ENCODE data around the gene ATP1A4.
"Not testable (repeated sequence)": the region's sequence is repeated elsewhere in the genome, so short reads cannot be mapped to it uniquely, and the experiment has no call there.

The ATP1A4 gene

DNA sequence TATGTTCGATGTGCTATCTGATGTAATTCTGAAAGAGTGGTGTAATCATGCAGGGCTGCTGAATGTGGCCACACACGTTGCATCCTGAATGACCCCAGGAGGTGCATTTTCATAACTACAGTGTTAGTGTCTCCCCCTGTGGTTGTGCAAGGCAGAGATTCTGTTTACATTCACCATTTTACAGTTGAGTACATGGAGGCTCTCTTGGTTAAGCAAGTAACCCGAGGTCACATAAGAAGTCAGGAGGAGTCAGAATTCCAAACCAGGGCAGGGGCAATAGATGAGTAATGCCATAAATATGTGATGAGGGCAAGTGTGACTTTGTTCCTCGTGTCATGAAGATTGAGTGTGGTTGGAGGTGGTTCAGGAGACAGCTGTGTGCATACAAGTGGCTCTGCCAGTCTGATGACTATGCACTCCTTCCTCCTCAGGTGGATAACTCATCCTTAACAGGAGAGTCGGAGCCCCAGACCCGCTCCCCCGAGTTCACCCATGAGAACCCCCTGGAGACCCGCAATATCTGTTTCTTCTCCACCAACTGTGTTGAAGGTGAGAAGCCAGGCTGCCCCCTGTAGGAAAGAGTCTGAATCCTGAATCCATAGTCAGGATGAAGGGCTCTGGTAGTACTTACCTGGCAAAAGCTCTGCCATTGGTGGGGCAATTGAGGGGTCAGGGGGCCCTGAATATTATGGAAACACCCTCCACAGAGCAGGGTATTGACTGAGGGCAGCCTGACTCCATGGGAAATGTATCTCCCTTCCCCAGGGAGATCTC is 26.5 kb upstream of the ATP1A4 start:
- no peak for DNase-seq

DNA sequence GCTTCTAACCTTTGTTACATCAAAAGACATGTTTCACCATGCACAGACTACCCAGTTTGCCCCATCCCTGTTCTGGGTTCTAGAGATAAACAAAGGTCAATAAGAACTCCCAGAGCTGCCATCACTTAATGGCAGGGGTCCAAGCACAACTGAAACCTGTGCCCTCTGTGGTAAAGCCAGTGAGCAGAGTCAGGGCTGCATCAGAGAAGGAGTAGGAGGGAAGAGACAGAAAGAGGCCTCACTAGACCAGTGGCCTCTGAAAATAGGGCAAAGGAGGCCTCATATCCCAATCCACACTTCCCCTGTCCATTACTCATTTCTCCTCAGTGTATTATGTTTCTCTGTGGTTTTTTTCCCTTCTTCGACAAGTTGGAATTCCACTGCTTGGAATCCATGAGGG is 25.7 kb upstream of the ATP1A4 start:
- DNase-seq = no peak

GRCh38 chr1:160126342-160126741 is 25.1 kb upstream of the ATP1A4 start:
- DNase-seq = not testable (repeated sequence)

- DNase-seq = no peak
These were observed 24.0 kb upstream of the ATP1A4 start for GRCh38 chr1:160127381-160127780.

GRCh38 chr1:160127865-160128523 is 23.4 kb upstream of the ATP1A4 start:
- no peak for DNase-seq

- DNase-seq = no peak
These were observed 22.8 kb upstream of the ATP1A4 start for GRCh38 chr1:160128636-160129035.

- DNase-seq = no peak
These were observed 22.4 kb upstream of the ATP1A4 start for GRCh38 chr1:160129046-160129445.

DNA sequence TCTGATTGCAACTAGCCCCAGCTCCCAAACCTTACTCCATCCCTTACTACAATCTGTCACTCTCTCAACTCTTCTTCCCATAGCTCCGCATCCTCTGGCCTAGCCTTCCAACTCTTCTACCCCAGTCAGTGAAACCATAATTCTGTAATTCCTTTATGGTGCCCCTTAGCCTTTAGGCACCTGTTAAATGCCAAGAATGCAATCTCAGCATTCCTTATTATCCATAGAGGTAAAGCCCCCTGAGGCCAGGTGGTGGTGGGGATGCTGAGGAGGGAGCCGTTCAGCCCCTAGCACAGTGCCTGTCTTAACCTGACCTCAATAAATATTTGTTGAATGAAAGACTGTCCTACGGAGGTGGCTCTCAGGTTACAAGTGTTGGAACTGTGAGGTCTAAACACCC is 21.8 kb upstream of the ATP1A4 start:
- DNase-seq = no peak

DNA sequence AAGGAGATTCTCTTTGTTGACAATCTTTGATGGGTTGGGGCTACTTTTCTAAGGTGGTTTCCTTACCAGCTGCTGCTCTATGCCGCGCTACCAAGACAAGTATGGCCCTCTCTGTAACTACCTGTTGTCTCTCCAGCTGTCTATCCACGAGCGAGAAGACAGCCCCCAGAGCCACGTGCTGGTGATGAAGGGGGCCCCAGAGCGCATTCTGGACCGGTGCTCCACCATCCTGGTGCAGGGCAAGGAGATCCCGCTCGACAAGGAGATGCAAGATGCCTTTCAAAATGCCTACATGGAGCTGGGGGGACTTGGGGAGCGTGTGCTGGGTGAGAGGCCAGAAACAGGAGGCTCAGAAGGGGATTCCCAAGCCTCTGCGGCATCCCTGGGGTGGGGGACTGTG is 21.4 kb upstream of the ATP1A4 start:
- DNase-seq = no peak

DNA sequence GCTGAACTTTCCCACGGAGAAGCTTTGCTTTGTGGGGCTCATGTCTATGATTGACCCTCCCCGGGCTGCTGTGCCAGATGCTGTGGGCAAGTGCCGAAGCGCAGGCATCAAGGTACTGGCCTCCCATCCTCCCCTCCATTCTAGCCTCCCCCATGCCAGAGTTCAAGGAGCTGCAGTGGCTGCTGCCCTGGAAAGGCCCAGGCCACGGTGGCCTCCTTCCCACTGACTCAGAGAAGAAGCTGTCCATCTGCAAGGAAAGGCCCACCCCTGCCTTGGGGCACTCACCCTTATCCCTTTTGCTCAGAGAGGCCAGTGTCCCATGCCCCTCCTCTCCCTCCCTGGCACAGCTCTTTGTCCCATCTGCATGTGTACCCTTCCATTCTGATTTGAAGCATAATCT is 20.9 kb upstream of the ATP1A4 start:
- no peak for DNase-seq

DNA sequence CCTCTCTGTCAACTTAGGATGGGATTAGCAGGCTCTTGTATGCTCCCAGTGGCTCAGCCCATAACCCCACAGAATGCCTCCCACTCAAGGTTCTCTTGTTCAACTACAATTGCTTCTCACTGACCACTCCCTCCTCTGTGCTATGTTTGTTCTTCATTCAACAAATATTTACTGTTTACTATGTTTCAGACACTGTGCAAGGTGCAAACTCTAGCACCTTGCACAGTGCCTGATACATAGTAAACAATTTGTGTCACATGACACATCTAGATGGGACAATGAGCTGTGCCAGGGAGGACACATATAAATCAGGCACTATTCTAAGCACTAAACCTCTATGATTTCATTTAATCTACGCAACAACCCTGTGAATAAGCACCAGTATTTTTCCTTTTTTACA is 20.5 kb upstream of the ATP1A4 start:
- DNase-seq = no peak

DNA sequence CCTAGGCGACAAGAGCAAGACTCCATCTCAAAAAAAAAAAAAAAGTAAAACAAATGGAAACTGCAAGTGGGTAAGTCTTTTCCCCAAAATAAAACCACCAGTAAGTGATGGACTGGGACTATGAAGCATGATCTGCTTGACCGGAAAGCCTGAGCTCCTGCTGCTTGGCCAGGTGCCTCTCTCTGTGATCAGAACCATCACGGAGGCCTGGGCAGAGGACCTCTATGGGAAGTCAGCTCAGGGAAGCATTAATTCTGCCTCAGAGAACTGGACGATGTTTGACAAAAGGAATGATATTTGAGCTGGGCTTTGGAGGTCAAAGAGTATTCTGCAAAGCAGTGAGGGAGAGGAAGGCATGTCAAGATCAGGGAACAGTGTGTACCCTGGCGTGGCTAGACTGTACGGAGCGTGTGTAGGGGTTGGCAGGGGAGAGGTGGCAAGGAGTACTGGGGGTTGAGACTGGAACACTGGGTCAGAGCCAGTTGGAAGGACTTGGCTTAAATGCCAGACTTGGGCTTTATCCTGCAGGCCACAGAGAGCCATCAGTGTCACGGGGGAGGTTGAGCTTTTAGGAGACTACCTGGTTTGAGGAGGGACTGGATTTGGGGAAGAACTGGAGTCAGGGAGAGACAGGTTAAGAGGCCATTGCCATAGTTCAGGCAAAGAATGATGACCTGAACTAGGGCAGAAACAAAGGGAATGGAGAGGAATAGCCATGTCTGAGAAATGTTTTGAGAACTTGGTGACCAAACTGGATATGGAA is 19.4 kb upstream of the ATP1A4 start:
- no peak for DNase-seq

DNA sequence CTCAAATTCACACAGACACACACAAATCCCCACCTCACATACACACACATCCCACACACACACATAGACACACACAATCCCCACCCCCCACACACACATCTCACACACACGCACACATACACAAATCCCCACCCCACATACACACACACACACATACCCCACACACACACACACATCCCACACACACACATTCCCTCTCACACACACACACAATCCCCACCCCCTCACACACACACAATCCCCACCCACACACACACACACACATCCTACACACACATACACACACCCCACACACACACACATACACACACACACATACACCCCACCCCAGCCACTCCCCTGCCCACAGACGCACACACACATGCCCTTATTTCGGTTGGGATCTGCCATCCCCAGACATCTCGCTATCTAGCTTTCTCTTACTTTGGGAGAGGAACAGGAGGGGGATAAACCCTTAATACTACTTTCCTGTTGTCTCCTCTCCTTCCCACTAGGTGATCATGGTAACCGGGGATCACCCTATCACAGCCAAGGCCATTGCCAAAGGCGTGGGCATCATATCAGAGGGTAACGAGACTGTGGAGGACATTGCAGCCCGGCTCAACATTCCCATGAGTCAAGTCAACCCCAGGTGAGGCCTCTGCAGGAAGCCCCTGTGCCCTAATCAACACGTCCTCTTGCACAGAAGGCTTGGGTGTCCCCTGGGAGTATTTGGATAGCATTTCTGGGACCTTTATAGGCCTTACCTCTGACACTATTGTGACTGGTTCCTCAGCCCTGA is 17.2 kb upstream of the ATP1A4 start:
- no peak for DNase-seq

- DNase-seq = no peak
These were observed 16.4 kb upstream of the ATP1A4 start for GRCh38 chr1:160134791-160135572.

DNA sequence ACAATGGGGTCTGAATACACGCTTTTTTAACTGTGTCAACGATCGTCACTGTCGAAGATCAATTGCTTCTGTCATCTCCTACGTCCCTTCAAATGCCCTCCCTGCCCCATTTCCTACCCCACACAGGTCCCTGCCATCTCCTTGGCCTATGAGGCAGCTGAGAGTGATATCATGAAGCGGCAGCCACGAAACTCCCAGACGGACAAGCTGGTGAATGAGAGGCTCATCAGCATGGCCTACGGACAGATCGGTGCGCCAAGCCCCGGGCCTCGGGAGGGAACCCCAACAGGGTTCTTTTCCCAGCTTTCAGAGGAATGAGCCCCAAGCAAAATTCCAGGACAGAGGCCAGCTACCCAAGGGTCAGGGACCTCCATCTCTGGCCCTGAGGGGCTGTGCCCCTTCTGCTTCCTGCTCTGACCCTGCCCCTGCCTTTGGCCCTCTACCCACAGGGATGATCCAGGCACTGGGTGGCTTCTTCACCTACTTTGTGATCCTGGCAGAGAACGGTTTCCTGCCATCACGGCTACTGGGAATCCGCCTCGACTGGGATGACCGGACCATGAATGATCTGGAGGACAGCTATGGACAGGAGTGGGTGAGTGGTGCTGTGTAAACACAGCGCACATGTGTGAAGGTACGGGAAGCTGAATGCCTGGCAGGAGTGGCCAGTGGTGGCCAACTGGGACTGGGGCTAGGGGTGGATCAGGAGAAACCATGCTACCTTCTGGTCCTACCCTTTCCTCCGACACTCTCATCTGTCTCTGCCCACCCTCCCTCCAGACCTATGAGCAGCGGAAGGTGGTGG is 15.1 kb upstream of the ATP1A4 start:
- DNase-seq = no peak

DNA sequence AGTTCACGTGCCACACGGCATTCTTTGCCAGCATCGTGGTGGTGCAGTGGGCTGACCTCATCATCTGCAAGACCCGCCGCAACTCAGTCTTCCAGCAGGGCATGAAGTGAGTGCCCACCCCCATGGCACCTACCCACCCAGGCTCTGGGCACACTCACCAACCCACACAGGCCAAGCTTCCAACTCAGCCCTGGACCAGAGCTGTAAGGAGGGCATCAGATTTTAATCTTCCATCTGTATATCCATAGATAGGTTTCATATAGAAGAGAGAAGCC is 14.5 kb upstream of the ATP1A4 start:
- DNase-seq = no peak

DNA sequence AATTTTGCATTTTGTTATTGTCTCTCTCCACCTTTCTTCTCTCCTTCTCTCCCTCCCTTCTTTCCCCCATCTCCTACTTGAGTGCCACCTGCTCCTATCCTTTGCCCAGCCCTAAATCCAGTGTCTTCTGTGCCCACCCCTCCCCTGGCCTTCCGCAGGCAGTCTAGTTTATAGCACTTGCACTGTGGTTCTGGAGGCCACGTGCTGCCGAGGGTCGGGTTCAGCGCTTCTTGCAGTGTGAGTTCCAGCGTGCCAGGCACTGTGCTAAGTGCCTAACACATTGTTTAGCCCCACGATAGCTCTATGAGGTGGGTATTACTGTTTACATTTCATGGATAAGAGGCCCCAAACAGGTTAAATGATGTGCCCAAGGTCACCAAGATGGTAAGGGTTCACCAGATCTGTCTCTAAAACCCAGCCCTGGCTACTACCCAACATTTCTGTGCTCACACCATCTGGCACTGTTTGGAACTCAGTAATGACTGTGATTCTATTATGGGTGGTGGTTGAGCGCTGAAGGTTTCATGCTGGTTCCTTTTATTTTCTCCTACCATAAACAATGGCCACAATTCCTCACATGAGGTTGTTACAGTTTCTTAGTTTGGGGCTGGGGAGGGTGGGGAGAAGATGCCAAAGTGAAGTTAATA is 14.1 kb upstream of the ATP1A4 start:
- no peak for DNase-seq

GRCh38 chr1:160139840-160140239 is 11.6 kb upstream of the ATP1A4 start:
- no peak for DNase-seq

DNA sequence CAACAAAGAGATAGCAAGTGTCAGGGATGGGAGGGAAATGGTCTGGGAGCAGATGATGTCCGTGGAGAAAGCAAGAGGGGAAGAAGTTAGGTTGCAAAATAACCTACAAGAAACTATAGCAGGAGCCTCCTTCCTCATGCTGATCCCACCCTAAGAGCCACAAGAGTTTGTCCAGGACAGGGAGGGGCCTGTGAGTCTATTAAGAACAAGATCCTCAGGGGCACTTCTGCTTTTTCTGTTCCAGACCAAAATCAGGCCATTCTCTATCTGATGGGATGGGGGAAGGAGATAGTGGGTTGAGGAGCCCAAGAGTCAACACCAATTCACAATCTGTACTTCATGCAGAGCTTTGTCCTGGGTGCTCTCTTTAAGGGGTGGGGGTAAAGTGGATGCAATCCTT is 7.7 kb upstream of the ATP1A4 start:
- no peak for DNase-seq

- no peak for DNase-seq
These were observed 6.5 kb upstream of the ATP1A4 start for GRCh38 chr1:160144921-160145320.

DNA sequence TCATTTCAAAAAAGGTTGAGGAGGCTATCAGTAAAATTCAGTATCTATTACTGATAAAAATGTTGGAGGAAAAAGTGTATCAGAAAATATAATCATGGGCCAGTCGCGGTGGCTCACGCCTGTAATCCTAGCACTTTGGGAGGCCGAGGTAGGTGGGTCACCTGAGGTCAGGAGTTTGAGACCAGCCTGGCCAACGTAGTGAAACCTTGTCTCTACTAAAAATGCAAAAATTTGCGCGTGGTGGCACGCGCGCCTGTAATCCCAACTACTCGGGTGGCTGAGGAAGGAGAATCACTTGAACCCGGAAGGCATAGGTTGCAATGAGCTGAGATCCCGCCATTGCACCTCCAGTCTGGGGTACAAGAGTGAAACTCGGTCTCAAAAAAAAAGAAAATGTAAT is 5.3 kb upstream of the ATP1A4 start:
- DNase-seq = no peak

Data from NCI-H2029 treated with DMSO at 0.1 percent for 48 hours (cell line).